HG03025 (cell line): ENCODE measurements around the gene FGF2.

ENCODE experiments used
- ATAC-seq: cut with Tn5 transposase; IDR thresholded peaks from one replicate; pipeline ENCODE4 v1.9.1; 2021; ENCODE audit warnings: mild to moderate bottlenecking, moderate library complexity; ENCODE audit not compliant: unreplicated experiment, low FRiP score

Gene FGF2

DNA sequence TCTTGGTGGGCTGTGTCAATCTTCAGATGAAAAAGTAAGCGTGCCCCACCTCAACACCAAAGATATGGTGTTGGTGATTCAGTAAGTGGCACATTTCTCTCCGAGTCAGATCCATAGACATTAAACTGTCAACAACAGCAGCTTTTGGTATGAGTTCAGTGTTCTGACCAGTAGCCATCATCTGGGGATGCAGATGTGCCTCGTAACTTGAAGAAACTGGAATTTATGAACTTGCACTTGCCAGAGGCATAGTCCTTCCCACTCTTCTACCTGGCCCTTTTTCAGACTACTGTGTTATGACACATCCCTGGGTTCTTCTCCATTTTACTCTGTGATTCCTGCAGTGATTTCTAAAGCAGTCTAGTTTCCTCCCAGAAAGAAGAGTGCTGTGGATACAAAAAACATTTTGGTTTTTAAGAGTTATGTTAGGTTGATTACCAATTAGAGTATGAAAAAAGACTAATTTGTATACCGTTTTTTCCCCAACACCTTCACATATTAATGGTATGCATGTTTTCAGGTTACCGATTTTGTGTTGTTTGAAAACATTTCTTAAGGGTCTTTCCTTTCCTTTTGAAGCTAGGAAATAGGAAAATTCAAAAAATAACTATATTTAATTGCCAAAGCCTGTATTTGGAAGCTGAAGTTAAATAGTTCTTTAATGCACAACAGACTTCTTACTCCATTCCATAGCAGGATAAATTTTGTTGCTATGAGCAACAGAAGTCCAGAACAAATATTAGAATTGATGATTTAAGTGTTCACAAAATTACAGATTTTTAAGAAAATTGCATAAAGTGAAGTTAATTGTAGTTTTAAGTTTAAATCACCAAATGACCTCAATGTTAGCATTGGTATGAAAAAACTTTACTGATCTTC lies 56.5 kb downstream of the FGF2 start:
- no peak for ATAC-seq

- ATAC-seq: no peak
Measured at GRCh38 chr4:122884499-122884898, 57.9 kb downstream of the FGF2 start.

DNA sequence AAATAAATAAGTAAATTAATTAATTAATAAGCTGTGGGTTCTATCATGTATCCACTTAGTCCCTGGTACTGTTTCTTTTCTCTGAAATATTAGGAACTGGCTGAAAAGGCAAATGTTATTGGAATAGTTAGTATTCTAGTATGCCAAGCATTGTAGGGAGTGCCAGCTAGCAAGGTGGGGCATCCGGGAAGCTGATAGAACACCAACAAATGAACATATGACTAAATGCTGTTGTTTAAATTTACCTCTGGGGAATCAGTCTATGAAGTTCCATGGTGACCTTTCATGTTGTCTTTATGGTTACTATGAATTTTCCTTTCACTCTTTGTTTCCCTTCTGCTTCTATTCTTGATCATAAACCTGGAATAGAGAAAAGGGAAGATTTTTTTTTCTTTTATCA lies 63.1 kb downstream of the FGF2 start:
- no peak for ATAC-seq

GRCh38 chr4:122890147-122890795 lies 63.6 kb downstream of the FGF2 start:
- ATAC-seq: no peak

DNA sequence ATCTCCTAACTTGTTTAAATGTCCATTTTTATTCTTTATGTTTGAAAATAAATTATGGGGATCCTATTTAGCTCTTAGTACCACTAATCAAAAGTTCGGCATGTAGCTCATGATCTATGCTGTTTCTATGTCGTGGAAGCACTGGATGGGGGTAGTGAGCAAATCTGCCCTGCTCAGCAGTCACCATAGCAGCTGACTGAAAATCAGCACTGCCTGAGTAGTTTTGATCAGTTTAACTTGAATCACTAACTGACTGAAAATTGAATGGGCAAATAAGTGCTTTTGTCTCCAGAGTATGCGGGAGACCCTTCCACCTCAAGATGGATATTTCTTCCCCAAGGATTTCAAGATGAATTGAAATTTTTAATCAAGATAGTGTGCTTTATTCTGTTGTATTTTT lies 68.2 kb downstream of the FGF2 start:
- no peak for ATAC-seq

DNA sequence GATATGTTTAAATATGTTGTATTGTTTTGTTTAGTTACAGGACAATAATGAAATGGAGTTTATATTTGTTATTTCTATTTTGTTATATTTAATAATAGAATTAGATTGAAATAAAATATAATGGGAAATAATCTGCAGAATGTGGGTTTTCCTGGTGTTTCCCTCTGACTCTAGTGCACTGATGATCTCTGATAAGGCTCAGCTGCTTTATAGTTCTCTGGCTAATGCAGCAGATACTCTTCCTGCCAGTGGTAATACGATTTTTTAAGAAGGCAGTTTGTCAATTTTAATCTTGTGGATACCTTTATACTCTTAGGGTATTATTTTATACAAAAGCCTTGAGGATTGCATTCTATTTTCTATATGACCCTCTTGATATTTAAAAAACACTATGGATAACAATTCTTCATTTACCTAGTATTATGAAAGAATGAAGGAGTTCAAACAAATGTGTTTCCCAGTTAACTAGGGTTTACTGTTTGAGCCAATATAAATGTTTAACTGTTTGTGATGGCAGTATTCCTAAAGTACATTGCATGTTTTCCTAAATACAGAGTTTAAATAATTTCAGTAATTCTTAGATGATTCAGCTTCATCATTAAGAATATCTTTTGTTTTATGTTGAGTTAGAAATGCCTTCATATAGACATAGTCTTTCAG lies 68.8 kb downstream of the FGF2 start:
- no peak for ATAC-seq

GRCh38 chr4:122896270-122896669 lies 69.6 kb downstream of the FGF2 start:
- ATAC-seq: no peak

DNA sequence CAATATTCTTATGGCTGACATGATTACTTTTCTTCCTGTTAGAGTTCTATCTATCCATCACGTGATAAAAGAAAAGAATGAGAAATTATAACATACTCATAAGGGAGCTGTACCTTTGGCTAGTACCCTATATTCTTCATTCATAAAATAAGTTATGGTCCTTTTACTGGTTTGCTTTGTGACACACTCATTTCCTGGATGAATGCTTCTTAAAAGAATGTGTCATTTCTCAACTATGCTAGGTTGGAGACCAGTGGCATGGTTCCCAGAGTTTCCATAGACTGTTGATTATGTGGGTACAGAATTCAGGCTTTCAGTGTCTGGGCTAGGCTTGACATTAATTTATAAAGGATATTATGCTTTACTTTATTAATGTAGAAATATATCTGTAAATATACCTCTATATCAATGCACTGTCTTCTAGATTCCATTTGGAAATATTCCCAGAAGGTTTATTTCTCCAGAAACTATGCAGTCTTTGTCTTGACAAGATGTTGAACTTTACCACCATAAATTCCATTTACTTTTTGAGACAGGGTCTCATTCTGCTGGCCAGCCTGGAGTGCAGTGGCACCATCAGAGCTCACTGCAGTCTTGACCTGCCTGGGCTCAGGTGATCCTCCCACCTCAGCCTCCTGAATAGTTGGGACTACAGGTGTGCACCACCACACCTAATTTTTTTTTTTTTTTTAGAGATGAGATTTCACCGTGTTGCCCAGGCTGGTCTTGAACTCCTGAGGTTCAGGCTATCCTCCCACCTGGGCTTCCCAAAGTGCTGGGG lies 71.9 kb downstream of the FGF2 start:
- ATAC-seq: no peak

DNA sequence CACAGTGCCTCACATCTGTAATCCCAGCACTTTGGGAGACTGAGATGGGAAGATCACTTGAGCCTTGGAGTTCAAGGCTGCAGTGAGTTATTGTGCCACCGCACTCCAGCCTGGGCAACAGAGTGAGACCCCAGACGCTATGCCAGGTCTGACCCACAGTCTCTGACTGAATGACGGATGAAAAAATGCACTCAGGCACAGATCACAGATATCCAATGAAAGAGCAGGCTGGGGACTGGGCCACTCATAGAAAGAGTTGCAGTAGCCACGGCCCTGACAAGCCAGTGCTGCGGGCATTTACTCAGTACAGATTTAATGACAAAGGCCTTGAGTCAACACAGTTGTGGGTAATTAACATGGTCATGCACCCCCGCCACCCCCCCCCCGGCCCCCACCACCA lies 73.1 kb downstream of the FGF2 start:
- ATAC-seq: no peak

DNA sequence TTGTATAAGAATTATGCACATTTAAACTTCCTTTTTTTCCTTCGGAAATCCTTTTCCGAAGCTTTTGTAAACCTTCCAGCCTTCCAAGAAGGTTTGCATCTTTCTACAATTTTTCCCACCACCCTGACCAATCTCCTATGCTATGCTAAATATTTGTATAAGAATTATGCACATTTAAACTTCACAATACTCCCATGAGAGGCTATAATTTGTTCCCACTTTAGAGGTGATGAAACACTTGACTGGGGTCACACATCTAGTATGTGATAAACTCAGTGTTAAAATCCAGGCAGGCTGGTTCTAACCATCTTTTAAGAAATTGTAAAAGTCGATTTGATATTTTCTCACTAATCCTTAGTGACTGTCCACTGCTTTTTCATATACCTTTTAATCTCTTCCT lies 73.7 kb downstream of the FGF2 start:
- no peak for ATAC-seq

DNA sequence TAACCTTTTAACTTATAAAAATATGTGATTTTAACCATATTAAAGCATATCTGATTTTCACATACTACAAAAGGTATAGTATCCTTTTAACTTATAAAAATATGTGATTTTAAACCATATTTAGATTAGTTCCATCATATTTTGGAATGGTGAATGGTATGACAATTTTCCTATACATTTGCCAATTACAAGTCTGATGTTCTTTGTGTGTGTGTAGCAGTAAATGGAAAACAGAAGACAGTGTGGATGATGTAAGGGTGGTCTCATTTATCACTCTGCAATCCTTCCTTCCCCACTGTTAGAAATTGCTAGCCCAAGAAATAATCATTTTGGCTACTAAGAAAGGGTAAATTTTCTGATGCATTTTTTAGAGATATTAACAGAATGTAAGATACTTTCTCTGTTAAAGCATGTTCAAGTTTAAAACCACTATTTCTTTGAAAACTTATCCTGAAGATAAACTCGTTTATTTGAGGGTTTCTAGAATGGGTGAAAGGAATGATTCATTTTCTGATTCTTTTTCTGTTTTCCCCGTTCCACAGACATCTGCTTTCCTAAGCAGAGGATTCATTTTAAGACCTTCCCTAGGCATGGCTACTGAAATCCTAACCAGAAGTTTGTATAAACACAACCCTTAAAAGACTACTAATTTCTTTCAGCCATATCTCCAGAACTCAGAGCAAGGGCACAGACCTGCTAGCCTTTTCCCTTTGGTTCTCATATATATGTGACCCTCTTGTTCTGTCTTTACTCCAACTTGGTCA lies 74.8 kb downstream of the FGF2 start:
- no peak for ATAC-seq

- no peak for ATAC-seq
Measured at GRCh38 chr4:122903766-122904288, 77.2 kb downstream of the FGF2 start.

- no peak for ATAC-seq
Measured at GRCh38 chr4:122906859-122907305, 80.3 kb downstream of the FGF2 start.

GRCh38 chr4:122908223-122908622 lies 81.6 kb downstream of the FGF2 start:
- ATAC-seq: no peak

DNA sequence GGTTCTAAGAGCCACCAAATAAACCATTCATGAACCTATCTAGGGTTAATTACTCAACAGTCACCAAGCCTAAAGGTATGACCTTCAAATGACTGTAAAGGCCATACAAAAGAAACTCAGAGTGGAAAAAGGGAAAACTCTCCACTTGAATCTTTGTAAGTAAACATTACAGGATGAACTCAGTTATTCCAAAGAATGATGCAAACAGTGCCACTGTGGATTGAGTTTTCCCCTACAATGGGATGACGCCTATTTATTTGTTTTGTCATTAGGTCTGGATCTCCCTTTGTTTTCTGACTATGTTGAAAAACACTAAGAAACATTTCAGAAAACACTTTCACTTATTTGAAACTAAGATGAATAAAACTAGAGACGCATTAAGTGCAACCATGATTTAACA lies 83.1 kb downstream of the FGF2 start:
- no peak for ATAC-seq

DNA sequence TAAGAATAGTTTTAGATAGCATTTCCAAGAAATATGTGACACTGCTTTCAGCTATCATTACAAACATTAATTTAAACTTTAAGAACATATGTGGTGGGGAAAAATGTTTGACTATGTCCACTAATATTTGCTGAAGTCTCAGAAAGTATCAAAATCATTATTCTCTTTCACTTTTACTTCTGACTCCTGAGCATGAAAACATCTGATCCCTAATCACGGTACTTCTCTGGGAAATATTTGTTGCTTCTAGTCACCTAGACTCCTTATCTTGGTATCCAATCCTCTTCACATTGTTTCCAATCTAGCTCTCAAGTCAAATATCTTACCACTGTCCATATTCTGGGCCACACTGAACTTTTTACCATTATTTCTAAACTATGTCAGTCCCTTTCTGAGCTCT lies 85.0 kb downstream of the FGF2 start:
- no peak for ATAC-seq

DNA sequence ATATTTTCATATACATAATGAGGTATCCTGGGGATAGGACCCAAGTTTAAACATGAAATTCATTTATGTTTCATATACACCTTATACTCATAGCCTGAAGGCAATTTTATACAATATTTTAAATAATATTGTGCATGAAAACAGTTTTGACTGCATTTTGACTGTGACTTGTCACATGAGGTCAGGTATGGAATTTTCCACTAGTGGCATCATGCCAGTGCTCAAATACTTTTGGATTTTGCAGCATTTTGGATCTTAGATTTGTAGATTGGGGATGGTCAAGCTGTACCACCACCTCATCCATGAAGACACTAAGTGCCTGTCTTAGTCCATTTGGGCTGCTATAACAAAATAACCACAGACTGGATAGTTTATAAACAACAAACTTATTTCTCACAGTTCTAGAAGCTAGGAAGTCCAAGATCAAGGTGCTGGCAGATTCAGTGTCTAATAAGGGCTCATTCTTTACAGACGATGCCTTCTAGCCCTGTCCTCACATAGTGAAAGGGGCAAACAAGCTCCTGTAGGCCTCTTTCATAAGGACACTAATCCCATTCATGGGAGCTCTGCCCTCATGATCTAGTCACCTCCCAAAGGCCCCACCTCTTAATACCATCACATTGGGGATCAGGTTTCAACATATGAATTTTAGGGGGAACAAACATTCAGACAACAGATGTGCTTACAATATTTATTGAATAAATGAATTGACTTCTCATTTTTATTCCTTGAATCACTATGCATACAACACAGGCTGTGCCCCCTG lies 86.4 kb downstream of the FGF2 start:
- ATAC-seq: no peak

DNA sequence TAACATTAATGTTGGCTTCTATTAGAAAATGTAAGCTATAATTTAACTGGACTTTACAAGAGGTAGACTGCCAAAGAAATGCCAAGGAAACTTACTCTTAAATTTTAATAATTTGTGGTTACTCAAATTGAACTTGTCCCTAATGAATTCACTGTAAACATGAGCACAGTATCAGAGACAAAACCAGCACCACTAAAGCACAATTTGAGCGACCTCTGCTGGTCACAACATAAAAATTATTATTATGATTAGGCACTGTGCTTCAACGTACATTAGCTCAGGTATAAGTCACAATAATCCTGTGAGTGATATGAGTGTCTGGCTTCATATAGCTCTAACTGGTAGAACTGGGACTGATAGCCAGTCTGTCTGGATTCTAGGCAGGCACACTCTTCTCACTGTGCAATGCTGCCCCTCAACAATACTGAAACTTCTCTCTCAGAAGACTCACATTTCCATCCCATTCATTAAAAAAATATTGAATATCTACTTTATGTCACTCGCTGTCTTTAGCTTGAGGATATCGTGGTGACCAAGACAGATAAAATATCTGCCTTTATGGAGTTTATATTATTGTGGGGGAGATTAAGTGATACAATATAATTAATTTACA lies 87.8 kb downstream of the FGF2 start:
- ATAC-seq: peak; percentile 93

GRCh38 chr4:122914938-122915337 lies 88.3 kb downstream of the FGF2 start:
- ATAC-seq: no peak
